HepG2 (cell line): ENCODE data around the gene CADPS2. TPM values are rescaled to one million over a fixed set of nuclear protein-coding genes. Genes with fewer than 3 reads are reported as not detected.

Experiments
- BCL6 ChIP-seq: IDR thresholded peaks from 2 replicates; pipeline ENCODE4 v1.6.1; 2016; ENCODE audit warnings: missing genetic modification reagents, missing compliant biosample characterization
- CEBPG ChIP-seq: IDR thresholded peaks from 2 replicates; pipeline ENCODE4 v1.6.1; 2016
- FOXA1 ChIP-seq, 2 experiments: fragments of 450-650 bp in 1 of 2; sonication (generic) in 1 of 2; formaldehyde crosslinking in 1 of 2; IDR thresholded peaks; 2 replicates each; pipeline versions ENCODE4 v1.4.0 to v1.6.1; 2016 to 2020; ENCODE audit warnings: missing genetic modification reagents in 1 of 2
- GABPB1 ChIP-seq: IDR thresholded peaks from 2 replicates; pipeline ENCODE4 v1.6.1; 2016; ENCODE audit warnings: mild to moderate bottlenecking, missing genetic modification reagents, moderate library complexity, missing compliant biosample characterization
- HDAC1 ChIP-seq: sonication (generic); formaldehyde crosslinking; IDR thresholded peaks from 2 replicates; pipeline ENCODE4 v1.5.1; 2020; ENCODE audit warnings: mild to moderate bottlenecking, missing genetic modification reagents
- MAZ ChIP-seq, 2 experiments: sonication (generic) in 1 of 2; formaldehyde crosslinking in 1 of 2; IDR thresholded peaks; 2 replicates each; pipeline versions ENCODE4 v1.5.0 to v1.6.1; 2012 to 2020; ENCODE audit warnings: low read depth in 2 of 2, mild to moderate bottlenecking in 2 of 2, borderline replicate concordance in 1 of 2, improper control_type of control experiment in 1 of 2, low read length in 1 of 2, missing genetic modification reagents in 1 of 2, moderate library complexity in 1 of 2
- NFKB2 ChIP-seq: sonication (generic); formaldehyde crosslinking; IDR thresholded peaks from 2 replicates; pipeline ENCODE4 v1.4.0; 2020; ENCODE audit warnings: missing genetic modification reagents, borderline replicate concordance
- NFYC ChIP-seq: IDR thresholded peaks from 2 replicates; pipeline ENCODE4 v1.6.1; 2016; ENCODE audit warnings: missing genetic modification reagents, missing compliant biosample characterization
- NR2F6 ChIP-seq, 2 experiments: IDR thresholded peaks; 2 replicates each; pipeline ENCODE4 v1.6.1; 2016; ENCODE audit warnings: antibody characterized with exemption in 1 of 2, mild to moderate bottlenecking in 1 of 2
- SOX5 ChIP-seq: IDR thresholded peaks from 2 replicates; pipeline ENCODE4 v1.6.1; 2016; ENCODE audit warnings: borderline replicate concordance
- SP4 ChIP-seq: sonication (generic); formaldehyde crosslinking; IDR thresholded peaks from 2 replicates; pipeline ENCODE4 v1.8.1; 2023; ENCODE audit warnings: mild to moderate bottlenecking, missing genetic modification reagents
- SRSF9 ChIP-seq: fragments of 200-400 bp; formaldehyde crosslinking; IDR thresholded peaks from 2 replicates; pipeline ENCODE4 v1.6.1; 2018; ENCODE audit warnings: borderline replicate concordance, mild to moderate bottlenecking, low read depth, low read length; ENCODE audit not compliant: insufficient read depth, poor library complexity, severe bottlenecking
- TBX3 ChIP-seq: fragments of 450-650 bp; IDR thresholded peaks from 2 replicates; pipeline ENCODE4 v1.6.1; 2017; ENCODE audit warnings: antibody characterized with exemption, mild to moderate bottlenecking, inconsistent platforms, borderline replicate concordance
- THAP11 ChIP-seq: IDR thresholded peaks from 2 replicates; pipeline ENCODE4 v1.6.1; 2016; ENCODE audit warnings: missing biosample characterization, missing genetic modification reagents
- ZFAT ChIP-seq: sonication (generic); formaldehyde crosslinking; conservative IDR thresholded peaks from 2 replicates; pipeline ENCODE4 v1.8.1; 2023; ENCODE audit warnings: missing genetic modification reagents, inconsistent platforms
- ZNF180 ChIP-seq: sonication (generic); formaldehyde crosslinking; IDR thresholded peaks from 2 replicates; pipeline ENCODE4 v1.4.0; 2020; ENCODE audit warnings: low read depth, missing genetic modification reagents, borderline replicate concordance
- ZNF430 ChIP-seq: sonication (generic); formaldehyde crosslinking; IDR thresholded peaks from 2 replicates; pipeline ENCODE4 v1.9.0; 2021; ENCODE audit warnings: mild to moderate bottlenecking, missing genetic modification reagents
- polyA plus RNA-seq, 8 experiments: library from polyadenylated mRNA; depleted of rRNA in 3 of 8; stranded (reverse) in 7 of 8; unstranded in 1 of 8; fragments of >200 nt; fragmentation: Illumina TruSeq in 4 of 8; extraction: Trizol in 4 of 8; gene quantifications; 2 replicates each; pipeline versions ENCODE4 v1.2.1 to v1.2.3, GENCODE V29; 2011 to 2016; ENCODE audit warnings: low read depth in 4 of 8, missing spikeins in 1 of 8, mixed read lengths in 1 of 8; ENCODE audit not compliant: insufficient read depth in 1 of 8
- total RNA-seq, 5 experiments: library from RNA; depleted of rRNA; stranded (reverse); fragments of >200 nt; fragmentation: Illumina TruSeq; extraction: Trizol; gene quantifications; 2 replicates each; pipeline ENCODE4 v1.2.3, GENCODE V29; 2016; ENCODE audit warnings: low read depth in 1 of 5
- TF ChIP-seq, protein P1 (sequence below): sonication (generic); formaldehyde crosslinking; IDR thresholded peaks from 2 replicates; pipeline ENCODE4 v1.4.0; 2020; ENCODE audit warnings: missing genetic modification reagents, mild to moderate bottlenecking, borderline replicate concordance
- TF ChIP-seq, protein P2 (sequence below), 2 experiments: sonication (generic) in 1 of 2; formaldehyde crosslinking in 1 of 2; IDR thresholded peaks; 2 replicates each; pipeline versions ENCODE4 v1.4.0 to v1.6.1; 2016 to 2020; ENCODE audit warnings: borderline replicate concordance in 1 of 2, low read depth in 1 of 2, mild to moderate bottlenecking in 1 of 2, missing genetic modification reagents in 1 of 2

Gene CADPS2
- total and polyA plus RNA-seq, 2 of the 13 experiments (the other 11 are each of a cell fraction or from before 2014, with no cell fraction given) = 17.6 to 43.8 TPM

DNA sequence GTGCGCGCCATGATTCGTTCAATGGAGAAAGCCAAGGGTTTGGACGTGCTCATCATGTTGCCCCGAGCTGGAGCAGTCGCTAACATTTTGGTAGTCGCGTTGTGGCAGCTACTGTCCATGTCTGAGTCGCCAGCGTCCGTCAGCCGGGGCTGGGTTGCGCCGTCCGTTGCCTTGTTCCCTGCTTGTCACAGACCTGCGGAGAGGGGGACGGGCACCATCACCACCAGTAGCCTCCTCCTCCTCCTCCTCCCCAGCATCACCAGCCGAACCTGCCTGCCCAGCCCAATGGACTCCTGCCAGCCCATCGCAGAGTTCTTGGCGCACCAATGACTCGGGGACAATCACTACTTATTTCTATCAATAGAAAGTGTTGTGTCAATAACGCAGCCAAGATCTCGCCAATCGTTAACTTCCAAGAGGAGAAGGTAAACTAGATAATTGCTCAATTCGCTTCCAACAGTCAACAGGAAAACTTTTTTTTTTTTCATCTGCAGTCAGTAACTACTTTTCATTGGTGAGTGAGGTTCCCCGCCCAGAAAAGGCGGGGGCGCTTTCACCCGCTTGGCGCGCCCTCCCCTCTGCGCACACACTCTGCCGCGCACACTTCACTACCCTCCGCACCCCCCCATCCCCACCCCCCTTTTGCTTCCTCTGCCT, 581.8 kb downstream of the CADPS2 start, which contains the start of gene FEZF1 (continued):
- TF ChIP-seq NR2F6 (IDR thresholded peaks at IDR 0.05) = no peak
- TF ChIP-seq NR2F6 (CRISPR knock-in tag; IDR thresholded peaks at IDR 0.05) = no peak
- 0 out of 2 replicates have a peak, but pooled peaks have one; percentile 20 for TF ChIP-seq SP4 (CRISPR knock-in tag)
- no peak for TF ChIP-seq ZNF180
- TF ChIP-seq NFYC = 0 out of 2 replicates have a peak, but pooled peaks have one; percentile 12
- TF ChIP-seq SOX5 (CRISPR knock-in tag) = peak; percentile 24; the same call in 1 of the 2 replicates
- TF ChIP-seq SRSF9 = no peak
- TF ChIP-seq GABPB1 (CRISPR knock-in tag) = peak; percentile 25; the same call in 1 of the 2 replicates
- 0 out of 2 replicates have a peak, but pooled peaks have one; percentile 12 for TF ChIP-seq HDAC1
- TF ChIP-seq, protein P1, sequence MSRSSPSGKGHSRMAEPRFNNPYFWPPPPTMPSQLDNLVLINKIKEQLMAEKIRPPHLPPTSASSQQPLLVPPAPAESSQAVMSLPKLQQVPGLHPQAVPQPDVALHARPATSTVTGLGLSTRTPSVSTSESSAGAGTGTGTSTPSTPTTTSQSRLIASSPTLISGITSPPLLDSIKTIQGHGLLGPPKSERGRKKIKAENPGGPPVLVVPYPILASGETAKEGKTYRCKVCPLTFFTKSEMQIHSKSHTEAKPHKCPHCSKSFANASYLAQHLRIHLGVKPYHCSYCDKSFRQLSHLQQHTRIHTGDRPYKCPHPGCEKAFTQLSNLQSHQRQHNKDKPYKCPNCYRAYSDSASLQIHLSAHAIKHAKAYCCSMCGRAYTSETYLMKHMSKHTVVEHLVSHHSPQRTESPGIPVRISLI = peak; percentile 84; the same call in 1 of the 2 replicates
- TF ChIP-seq CEBPG (CRISPR knock-in tag) = peak; percentile 61; the same call in 1 of the 2 replicates
- peak; percentile 67 for TF ChIP-seq BCL6 (CRISPR knock-in tag)
- 0 out of 2 replicates have a peak, but pooled peaks have one; percentile 18 for TF ChIP-seq FOXA1 (IDR thresholded peaks at IDR 0.05)
- peak; percentile 69 for TF ChIP-seq FOXA1 (CRISPR knock-in tag; IDR thresholded peaks at IDR 0.05)
- TF ChIP-seq, protein P2, sequence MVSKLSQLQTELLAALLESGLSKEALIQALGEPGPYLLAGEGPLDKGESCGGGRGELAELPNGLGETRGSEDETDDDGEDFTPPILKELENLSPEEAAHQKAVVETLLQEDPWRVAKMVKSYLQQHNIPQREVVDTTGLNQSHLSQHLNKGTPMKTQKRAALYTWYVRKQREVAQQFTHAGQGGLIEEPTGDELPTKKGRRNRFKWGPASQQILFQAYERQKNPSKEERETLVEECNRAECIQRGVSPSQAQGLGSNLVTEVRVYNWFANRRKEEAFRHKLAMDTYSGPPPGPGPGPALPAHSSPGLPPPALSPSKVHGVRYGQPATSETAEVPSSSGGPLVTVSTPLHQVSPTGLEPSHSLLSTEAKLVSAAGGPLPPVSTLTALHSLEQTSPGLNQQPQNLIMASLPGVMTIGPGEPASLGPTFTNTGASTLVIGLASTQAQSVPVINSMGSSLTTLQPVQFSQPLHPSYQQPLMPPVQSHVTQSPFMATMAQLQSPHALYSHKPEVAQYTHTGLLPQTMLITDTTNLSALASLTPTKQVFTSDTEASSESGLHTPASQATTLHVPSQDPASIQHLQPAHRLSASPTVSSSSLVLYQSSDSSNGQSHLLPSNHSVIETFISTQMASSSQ (IDR thresholded peaks at IDR 0.05; ENCODE audit: low read depth) = 0 out of 2 replicates have a peak, but pooled peaks have one; percentile 13
- TF ChIP-seq, protein P2 (CRISPR knock-in tag; IDR thresholded peaks at IDR 0.05; ENCODE audit: borderline replicate concordance) = no peak
- TF ChIP-seq TBX3 = peak; percentile 66; the same call in 1 of the 2 replicates
- no peak for TF ChIP-seq ZNF430 (CRISPR knock-in tag)
- 0 out of 2 replicates have a peak, but pooled peaks have one; percentile 15 for TF ChIP-seq MAZ (IDR thresholded peaks at IDR 0.05; ENCODE audit: borderline replicate concordance, low read depth, low read length)
- TF ChIP-seq MAZ (CRISPR knock-in tag; IDR thresholded peaks at IDR 0.05; ENCODE audit: low read depth) = no peak
- TF ChIP-seq THAP11 = 0 out of 2 replicates have a peak, but pooled peaks have one; percentile 29
- no peak for TF ChIP-seq NFKB2 (CRISPR knock-in tag)
- TF ChIP-seq ZFAT (CRISPR knock-in tag) = no peak
